Measurements from ENCODE around the gene RNF31. TPM values are rescaled to one million over a fixed set of nuclear protein-coding genes. Genes with fewer than 3 reads are reported as not detected.
"Not testable (repeated sequence)": the region's sequence is repeated elsewhere in the genome, so short reads cannot be mapped to it uniquely, and the experiment has no call there.

Gene RNF31
- total and polyA plus RNA-seq, 2 donors (not counting 1 experiment from before 2014, with no cell fraction given) = 69.8 to 103 TPM

DNA sequence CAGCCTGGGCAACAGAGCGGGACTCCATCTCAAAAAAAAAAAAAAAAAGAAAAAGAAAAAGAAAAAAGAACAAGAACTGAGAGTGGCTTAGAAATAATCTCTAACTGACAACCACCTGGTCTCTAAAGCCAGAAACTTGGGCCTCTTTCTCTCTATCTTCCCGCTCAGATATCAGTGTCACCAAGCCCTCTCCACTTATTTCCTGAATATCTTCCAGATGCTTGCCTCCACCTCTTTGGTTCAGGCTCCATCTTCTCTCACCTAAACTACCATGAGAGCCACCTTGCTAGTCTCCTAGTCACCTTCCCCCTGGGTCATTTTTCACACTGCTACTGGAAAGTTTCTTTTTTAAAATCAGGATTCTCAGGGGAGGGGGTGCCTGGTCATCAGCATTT is 49.8 kb downstream of the RNF31 start:
- Mint-ChIP-seq H3K4me1 (peaks cover 49% of the 10 kb centered on the region), H3K27me3 (no peaks in the 10 kb centered on the region), H3K9me3 (ENCODE audit: insufficient read depth) (no peaks in the 10 kb centered on the region), H3K4me3 (peak overlapping the region; percentile 89), H3K27ac (peak overlapping the region; percentile 80)
- POLR2A ChIA-PET = interaction anchor here (1.1 to 3.6 kb wide), 4 partner anchors 10 to 116 kb away, joined by 3 to 64 read pairs (median 10); partner anchors contain the start of genes CHMP4A, MDP1, PSME2 and RNF31
- no peak overlapping the region for H3K4me3 ChIP-seq (ENCODE audit: control extremely low read depth in 1 of 5, extremely low read depth in 1 of 5, insufficient read depth in 1 of 5, low read depth in 2 of 5, low read length in 4 of 5)
- peaks cover 25 to 26% of the 10 kb centered on the region in 2 donors for H3K4me1 ChIP-seq (ENCODE audit: control insufficient read depth in 2 of 2, insufficient read depth in 2 of 2, low read length in 2 of 2)
- H4K20me1 ChIP-seq (ENCODE audit: control insufficient read depth, insufficient read depth, low read length, poor library complexity, severe bottlenecking) = no peaks in the 10 kb centered on the region
- 0% methylated on average over 1 of the region's 2 CpGs for WGBS (ENCODE audit: insufficient coverage)
- peaks cover 0 to 17% of the 10 kb centered on the region in 2 experiments for H3K36me3 ChIP-seq (replicated peaks in 1 of 2; ENCODE audit: control extremely low read depth in 1 of 2, control insufficient read depth in 1 of 2, extremely low read depth in 1 of 2, insufficient read depth in 2 of 2, low read length in 1 of 2)
- H3K79me2 ChIP-seq (ENCODE audit: control insufficient read depth, insufficient read depth, low read length) = peaks cover 70% of the 10 kb centered on the region
- intact Hi-C loops (cut with micrococcal nuclease) = loop anchor here (5.0 kb wide), 1 partner anchor 100 kb away; the partner anchor contains the start of genes DHRS1 and NOP9
- H3K4me2 ChIP-seq (replicated peaks; ENCODE audit: low read depth, low read length, poor library complexity, severe bottlenecking) = peak overlapping the region; percentile 91
- H3K9ac ChIP-seq (ENCODE audit: low read length) = no peak overlapping the region
- ATAC-seq (ENCODE audit: low read depth) (no peak), DNase-seq (no peak)
- TF ChIP-seq EZH2 (IDR thresholded peaks at IDR 0.05; ENCODE audit: borderline replicate concordance, insufficient read depth, low read depth, low read length, poor library complexity, severe bottlenecking) = no peak
- TF ChIP-seq, protein P1, sequence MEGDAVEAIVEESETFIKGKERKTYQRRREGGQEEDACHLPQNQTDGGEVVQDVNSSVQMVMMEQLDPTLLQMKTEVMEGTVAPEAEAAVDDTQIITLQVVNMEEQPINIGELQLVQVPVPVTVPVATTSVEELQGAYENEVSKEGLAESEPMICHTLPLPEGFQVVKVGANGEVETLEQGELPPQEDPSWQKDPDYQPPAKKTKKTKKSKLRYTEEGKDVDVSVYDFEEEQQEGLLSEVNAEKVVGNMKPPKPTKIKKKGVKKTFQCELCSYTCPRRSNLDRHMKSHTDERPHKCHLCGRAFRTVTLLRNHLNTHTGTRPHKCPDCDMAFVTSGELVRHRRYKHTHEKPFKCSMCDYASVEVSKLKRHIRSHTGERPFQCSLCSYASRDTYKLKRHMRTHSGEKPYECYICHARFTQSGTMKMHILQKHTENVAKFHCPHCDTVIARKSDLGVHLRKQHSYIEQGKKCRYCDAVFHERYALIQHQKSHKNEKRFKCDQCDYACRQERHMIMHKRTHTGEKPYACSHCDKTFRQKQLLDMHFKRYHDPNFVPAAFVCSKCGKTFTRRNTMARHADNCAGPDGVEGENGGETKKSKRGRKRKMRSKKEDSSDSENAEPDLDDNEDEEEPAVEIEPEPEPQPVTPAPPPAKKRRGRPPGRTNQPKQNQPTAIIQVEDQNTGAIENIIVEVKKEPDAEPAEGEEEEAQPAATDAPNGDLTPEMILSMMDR (IDR thresholded peaks at IDR 0.05) = no peak
- CTCF ChIA-PET = interaction anchor here (1.0 to 2.3 kb wide), 4 partner anchors 16 to 36 kb away, joined by 4 to 21 read pairs (median 8); partner anchors contain the start of genes CHMP4A, IRF9 and MDP1
- no peaks in the 10 kb centered on the region for H3K27me3 ChIP-seq (replicated peaks in 1 of 4; ENCODE audit: control extremely low read depth in 1 of 4, control insufficient read depth in 3 of 4, insufficient read depth in 4 of 4, low read length in 3 of 4)
- peak overlapping the region; percentile 98 to 99 for H3K27ac ChIP-seq (ENCODE audit: low read length in 2 of 2)
- no peak overlapping the region for H2AFZ ChIP-seq (ENCODE audit: insufficient read depth, low read depth, low read length, poor library complexity, severe bottlenecking)
- H3K9me3 ChIP-seq (ENCODE audit: control extremely low read depth in 1 of 3, control insufficient read depth in 2 of 3, insufficient read depth in 1 of 3, low read length in 2 of 3) = no peaks in the 10 kb centered on the region

DNA sequence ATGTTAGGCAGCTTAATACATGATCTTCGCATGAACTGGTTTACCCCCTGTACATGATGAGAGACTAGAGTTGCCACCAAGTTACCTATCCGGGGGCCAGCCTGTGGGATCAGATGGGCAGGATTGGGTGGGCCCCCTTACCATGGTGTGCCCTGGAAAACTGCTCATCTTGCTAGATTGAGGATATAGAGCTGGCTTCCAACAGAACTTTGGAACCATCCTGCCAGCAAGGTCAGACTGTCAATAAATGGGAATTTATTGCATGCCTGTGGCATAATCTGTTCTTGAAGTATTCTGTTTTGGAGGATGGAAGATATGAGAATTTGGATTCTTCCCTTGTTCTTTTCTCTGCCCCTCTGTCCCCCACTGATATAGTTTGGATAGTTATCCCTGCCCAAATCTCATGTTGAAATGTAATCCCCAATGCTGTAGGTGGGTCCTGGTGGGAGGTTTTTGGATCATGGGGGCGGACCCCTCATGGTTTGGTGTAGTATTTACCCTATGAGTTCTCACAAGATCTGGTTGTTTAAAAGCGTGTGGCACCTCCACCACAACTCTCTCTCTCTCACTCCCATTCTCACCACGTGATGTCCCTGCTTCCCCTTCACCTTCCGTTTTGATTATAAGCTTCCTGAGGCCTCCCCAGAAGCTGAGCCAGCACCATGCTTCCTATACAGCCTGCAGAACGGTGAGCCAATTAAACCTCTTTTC is 51.7 kb downstream of the RNF31 start:
- peaks cover 2 to 14% of the 10 kb centered on the region in 2 experiments for H3K36me3 ChIP-seq (replicated peaks in 1 of 2; ENCODE audit: control extremely low read depth in 1 of 2, control insufficient read depth in 1 of 2, extremely low read depth in 1 of 2, insufficient read depth in 2 of 2, low read length in 1 of 2)
- no peaks in the 10 kb centered on the region for H3K9me3 ChIP-seq (ENCODE audit: control extremely low read depth in 1 of 3, control insufficient read depth in 2 of 3, insufficient read depth in 1 of 3, low read length in 2 of 3)
- H4K20me1 ChIP-seq (ENCODE audit: control insufficient read depth, insufficient read depth, low read length, poor library complexity, severe bottlenecking) = no peaks in the 10 kb centered on the region
- H3K9ac ChIP-seq (ENCODE audit: low read length) = no peak overlapping the region
- H3K4me1 ChIP-seq (ENCODE audit: control insufficient read depth in 2 of 2, insufficient read depth in 2 of 2, low read length in 2 of 2) = peaks cover 24 to 25% of the 10 kb centered on the region in 2 donors
- Mint-ChIP-seq H3K9me3 (ENCODE audit: insufficient read depth) (no peaks in the 10 kb centered on the region), H3K4me3 (no peak overlapping the region), H3K4me1 (peaks cover 37% of the 10 kb centered on the region), H3K27ac (peak overlapping the region; percentile 60), H3K27me3 (no peaks in the 10 kb centered on the region)
- CTCF ChIA-PET = interaction anchor here (0.7 kb wide), 1 partner anchor 211 kb away, joined by 3 read pairs; no protein-coding TSS in a partner anchor
- H3K4me2 ChIP-seq (replicated peaks; ENCODE audit: low read depth, low read length, poor library complexity, severe bottlenecking) = no peak overlapping the region
- no peak overlapping the region for H3K27ac ChIP-seq (ENCODE audit: low read length in 2 of 2)
- H3K4me3 ChIP-seq (ENCODE audit: control extremely low read depth in 1 of 5, extremely low read depth in 1 of 5, insufficient read depth in 1 of 5, low read depth in 2 of 5, low read length in 4 of 5) = no peak overlapping the region
- peaks cover 63% of the 10 kb centered on the region for H3K79me2 ChIP-seq (ENCODE audit: control insufficient read depth, insufficient read depth, low read length)
- no peak overlapping the region for H2AFZ ChIP-seq (ENCODE audit: insufficient read depth, low read depth, low read length, poor library complexity, severe bottlenecking)
- POLR2A ChIA-PET = no interaction called here
- ATAC-seq (ENCODE audit: low read depth) = no peak
- no peak for DNase-seq
- intact Hi-C loops (cut with micrococcal nuclease) = loop anchor here (5.0 kb wide), 1 partner anchor 98 kb away; the partner anchor contains the start of genes DHRS1 and NOP9
- no peaks in the 10 kb centered on the region for H3K27me3 ChIP-seq (replicated peaks in 1 of 4; ENCODE audit: control extremely low read depth in 1 of 4, control insufficient read depth in 3 of 4, insufficient read depth in 4 of 4, low read length in 3 of 4)
- TF ChIP-seq, protein P1 (IDR thresholded peaks at IDR 0.05) = no peak
- no peak for TF ChIP-seq EZH2 (IDR thresholded peaks at IDR 0.05; ENCODE audit: borderline replicate concordance, insufficient read depth, low read depth, low read length, poor library complexity, severe bottlenecking)
- WGBS (ENCODE audit: insufficient coverage) = 87% methylated on average over 3 of the region's 7 CpGs

DNA sequence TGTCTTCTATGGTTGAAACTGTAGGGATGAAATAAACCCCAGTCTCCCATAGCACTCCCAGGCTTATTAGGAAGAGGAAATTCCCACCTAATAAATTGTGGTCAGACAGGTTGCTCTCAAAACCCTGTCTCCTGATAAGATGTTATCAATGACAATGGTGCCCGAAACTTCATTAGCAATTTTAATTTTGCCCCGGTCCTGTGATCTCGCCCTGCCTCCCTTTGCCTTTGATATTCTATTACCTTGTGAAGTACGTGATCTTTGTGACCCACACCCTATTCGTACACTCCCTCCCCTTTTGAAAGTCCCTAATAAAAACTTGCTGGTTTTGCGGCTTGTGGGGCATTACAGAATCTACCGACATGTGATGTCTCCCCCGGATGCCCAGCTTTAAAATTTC is 55.2 kb downstream of the RNF31 start:
- H3K27me3 Mint-ChIP-seq; H3K27ac ChIP-seq (ENCODE audit: low read length in 2 of 2); H3K4me3 ChIP-seq (ENCODE audit: control extremely low read depth in 1 of 5, extremely low read depth in 1 of 5, insufficient read depth in 1 of 5, low read depth in 2 of 5, low read length in 4 of 5); H2AFZ ChIP-seq (ENCODE audit: insufficient read depth, low read depth, low read length, poor library complexity, severe bottlenecking); H3K4me3 Mint-ChIP-seq; intact Hi-C loops (cut with micrococcal nuclease); DNase-seq; H3K9me3 ChIP-seq (ENCODE audit: control extremely low read depth in 1 of 3, control insufficient read depth in 2 of 3, insufficient read depth in 1 of 3, low read length in 2 of 3); CTCF ChIA-PET; ATAC-seq (ENCODE audit: low read depth); H3K4me2 ChIP-seq (replicated peaks; ENCODE audit: low read depth, low read length, poor library complexity, severe bottlenecking); H3K27me3 ChIP-seq (replicated peaks in 1 of 4; ENCODE audit: control extremely low read depth in 1 of 4, control insufficient read depth in 3 of 4, insufficient read depth in 4 of 4, low read length in 3 of 4); H3K27ac Mint-ChIP-seq; POLR2A ChIA-PET; H3K9ac ChIP-seq (ENCODE audit: low read length); H3K9me3 Mint-ChIP-seq (ENCODE audit: insufficient read depth): not testable (repeated sequence)
- Histone ChIP-seq H3K36me3 (replicated peaks in 1 of 2; ENCODE audit: control extremely low read depth in 1 of 2, control insufficient read depth in 1 of 2, extremely low read depth in 1 of 2, insufficient read depth in 2 of 2, low read length in 1 of 2) (peaks cover 2 to 38% of the 10 kb centered on the region in 2 experiments), H4K20me1 (ENCODE audit: control insufficient read depth, insufficient read depth, low read length, poor library complexity, severe bottlenecking) (peaks cover 16% of the 10 kb centered on the region), H3K79me2 (ENCODE audit: control insufficient read depth, insufficient read depth, low read length) (peaks cover 66% of the 10 kb centered on the region), H3K4me1 (ENCODE audit: control insufficient read depth in 2 of 2, insufficient read depth in 2 of 2, low read length in 2 of 2) (peaks cover 10 to 13% of the 10 kb centered on the region in 2 donors)
- peaks cover 23% of the 10 kb centered on the region for H3K4me1 Mint-ChIP-seq
- WGBS (ENCODE audit: insufficient coverage) = 100% methylated on average over 4 of the region's 8 CpGs
